Lower leg skin (tissue), 3 donors: Measurements from ENCODE around the gene CHAF1B.

Source experiments
- POLR2A ChIP-seq, 2 donors: fragments of 450-650 bp; IDR thresholded peaks; one replicate each; pipeline ENCODE4 v1.6.1; 2016 to 2017; ENCODE audit warnings: antibody characterized with exemption in 2 of 2, mild to moderate bottlenecking in 1 of 2, moderate library complexity in 1 of 2
- TF ChIP-seq, protein P1 (sequence below), 3 donors: fragments of 450-650 bp; IDR thresholded peaks; one replicate each; pipeline ENCODE4 v1.5.1; 2016; ENCODE audit warnings: antibody characterized with exemption in 3 of 3, mild to moderate bottlenecking in 3 of 3, moderate library complexity in 2 of 3

DNA sequence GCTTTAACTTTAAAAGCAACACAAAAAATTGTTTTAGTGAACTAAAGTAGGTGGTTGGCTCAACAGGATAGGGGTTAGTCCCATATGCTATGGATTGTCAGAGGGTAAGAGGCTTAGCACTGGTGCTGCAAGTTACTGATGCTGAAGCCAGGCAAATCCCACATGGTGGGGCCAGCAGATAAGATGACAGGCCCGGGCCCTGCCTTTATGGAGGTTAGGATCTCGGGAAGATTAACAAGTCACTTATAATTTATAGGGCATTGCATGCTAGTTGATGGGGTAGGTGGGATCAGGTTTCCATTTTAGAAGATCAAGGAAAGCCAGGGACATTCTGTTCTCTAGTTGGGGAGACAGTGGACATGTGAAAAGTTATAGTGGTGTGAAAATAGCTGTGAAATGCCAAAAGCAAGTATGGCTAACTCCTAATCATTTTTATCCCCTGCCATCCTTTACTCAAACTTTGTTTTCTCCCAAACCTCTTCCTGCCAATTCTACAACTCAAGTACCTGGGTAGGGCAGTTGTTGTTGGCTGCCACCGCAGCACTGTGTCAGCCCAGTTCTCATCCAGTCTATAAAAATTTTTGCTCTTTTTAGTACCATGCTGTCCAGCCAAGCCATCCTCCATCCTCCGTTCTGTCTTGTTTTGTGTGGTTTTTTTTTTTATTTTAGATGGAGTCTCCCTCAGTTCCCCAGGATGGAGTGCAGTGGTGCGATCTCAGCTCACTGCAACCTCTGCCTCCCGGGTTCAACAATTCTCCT is 10.3 kb downstream of the CHAF1B start:
- TF ChIP-seq, protein P1, sequence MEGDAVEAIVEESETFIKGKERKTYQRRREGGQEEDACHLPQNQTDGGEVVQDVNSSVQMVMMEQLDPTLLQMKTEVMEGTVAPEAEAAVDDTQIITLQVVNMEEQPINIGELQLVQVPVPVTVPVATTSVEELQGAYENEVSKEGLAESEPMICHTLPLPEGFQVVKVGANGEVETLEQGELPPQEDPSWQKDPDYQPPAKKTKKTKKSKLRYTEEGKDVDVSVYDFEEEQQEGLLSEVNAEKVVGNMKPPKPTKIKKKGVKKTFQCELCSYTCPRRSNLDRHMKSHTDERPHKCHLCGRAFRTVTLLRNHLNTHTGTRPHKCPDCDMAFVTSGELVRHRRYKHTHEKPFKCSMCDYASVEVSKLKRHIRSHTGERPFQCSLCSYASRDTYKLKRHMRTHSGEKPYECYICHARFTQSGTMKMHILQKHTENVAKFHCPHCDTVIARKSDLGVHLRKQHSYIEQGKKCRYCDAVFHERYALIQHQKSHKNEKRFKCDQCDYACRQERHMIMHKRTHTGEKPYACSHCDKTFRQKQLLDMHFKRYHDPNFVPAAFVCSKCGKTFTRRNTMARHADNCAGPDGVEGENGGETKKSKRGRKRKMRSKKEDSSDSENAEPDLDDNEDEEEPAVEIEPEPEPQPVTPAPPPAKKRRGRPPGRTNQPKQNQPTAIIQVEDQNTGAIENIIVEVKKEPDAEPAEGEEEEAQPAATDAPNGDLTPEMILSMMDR (IDR thresholded peaks at IDR 0.05), result no peak
- no peak for TF ChIP-seq POLR2A (IDR thresholded peaks at IDR 0.05)
